Gastrocnemius medialis (tissue), 4 donors: ENCODE results near the gene CDKN2AIPNL.

Experiments
- CTCF ChIP-seq, 5 experiments: fragments of 450-650 bp in 3 of 5; fragments of 200-600 bp in 2 of 5; sonication (generic) in 2 of 5; IDR thresholded peaks in 4 of 5; conservative IDR thresholded peaks in 1 of 5; 1 replicate in 4 of 5; 2 replicates in 1 of 5; pipeline ENCODE4 v1.5.1; 2016 to 2019; ENCODE audit warnings: antibody characterized with exemption in 5 of 5, mild to moderate bottlenecking in 3 of 5, moderate library complexity in 3 of 5
- POLR2A ChIP-seq, 2 donors: fragments of 450-650 bp; IDR thresholded peaks; one replicate each; pipeline ENCODE4 v1.6.1; 2017; ENCODE audit warnings: antibody characterized with exemption in 2 of 2, mild to moderate bottlenecking in 2 of 2, moderate library complexity in 2 of 2

DNA sequence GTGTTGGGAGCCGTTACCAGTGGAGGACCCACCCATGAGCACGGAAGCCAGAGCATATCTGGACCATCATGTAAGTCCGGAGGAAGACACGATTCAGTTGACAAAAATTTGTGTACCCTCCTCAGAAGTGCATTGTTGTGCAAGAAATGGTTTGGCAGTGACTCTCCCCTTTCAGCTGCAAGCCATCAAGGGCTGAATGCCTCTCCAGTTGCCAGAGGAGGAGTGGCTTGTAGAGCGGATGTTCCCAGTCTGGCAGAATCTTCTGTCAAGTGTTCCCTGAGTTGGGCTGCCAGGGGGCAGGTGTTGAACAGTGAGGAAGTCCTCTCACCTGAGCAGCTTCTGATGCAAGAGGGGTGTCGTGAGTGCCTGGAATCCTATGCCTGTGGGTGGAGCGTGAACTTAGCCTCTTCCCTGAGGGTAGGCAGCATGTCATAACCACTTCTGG, 27.6 kb upstream of the CDKN2AIPNL start:
- TF ChIP-seq CTCF (IDR thresholded peaks at IDR 0.05 in 4 of 5, conservative IDR thresholded peaks at IDR 0.05 in 1 of 5) (no peak), POLR2A (IDR thresholded peaks at IDR 0.05) (no peak)
